Adipocyte (in vitro differentiated cells): ENCODE measurements around the gene KCNF1.

Source experiments
- DNase-seq: peaks from one replicate; pipeline ENCODE4 v3.0.0-alpha.2; 2015; ENCODE audit warnings: low read depth
- H3K27me3 ChIP-seq: replicated peaks from 2 replicates; pipeline ENCODE4 v1.7.0; 2013; ENCODE audit warnings: mild to moderate bottlenecking, low read length, moderate library complexity; ENCODE audit not compliant: control insufficient read depth, insufficient read depth
- H3K36me3 ChIP-seq: 2 replicates; pipeline ENCODE4 v1.7.0; 2013; ENCODE audit warnings: low read length, mild to moderate bottlenecking, moderate library complexity; ENCODE audit not compliant: control insufficient read depth, insufficient read depth, severe bottlenecking
- H3K4me1 ChIP-seq: 2 replicates; pipeline ENCODE4 v1.7.0; 2013; ENCODE audit warnings: mild to moderate bottlenecking, low read length, moderate library complexity; ENCODE audit not compliant: control insufficient read depth, insufficient read depth
- H3K4me3 ChIP-seq: 2 replicates; pipeline ENCODE4 v1.7.0; 2013; ENCODE audit warnings: mild to moderate bottlenecking, low read length, moderate library complexity
- H3K9ac ChIP-seq: 2 replicates; pipeline ENCODE4 v1.7.0; 2013; ENCODE audit warnings: mild to moderate bottlenecking, low read length, moderate library complexity
- H3K9me3 ChIP-seq: 2 replicates; pipeline ENCODE4 v1.7.0; 2013; ENCODE audit warnings: mild to moderate bottlenecking, low read length, moderate library complexity; ENCODE audit not compliant: control insufficient read depth

The KCNF1 gene

GRCh38 chr2:10924441-10924840, 12.7 kb downstream of the KCNF1 start:
- DNase-seq = peak; percentile 36
- Histone ChIP-seq H3K4me1 (no peaks in the 10 kb centered on the region), H3K36me3 (no peaks in the 10 kb centered on the region), H3K9ac (no peak overlapping the region), H3K4me3 (no peak overlapping the region), H3K9me3 (no peaks in the 10 kb centered on the region), H3K27me3 (peaks cover 58% of the 10 kb centered on the region)

- H3K4me3 ChIP-seq = no peak overlapping the region
- H3K9me3 ChIP-seq = no peaks in the 10 kb centered on the region
- H3K9ac ChIP-seq = no peak overlapping the region
- no peaks in the 10 kb centered on the region for H3K36me3 ChIP-seq
- H3K27me3 ChIP-seq = peaks cover 58% of the 10 kb centered on the region
- no peaks in the 10 kb centered on the region for H3K4me1 ChIP-seq
- no peak for DNase-seq
Measured at GRCh38 chr2:10924859-10925258, 13.1 kb downstream of the KCNF1 start.

- peaks cover 58% of the 10 kb centered on the region for H3K27me3 ChIP-seq
- peaks cover 6% of the 10 kb centered on the region for H3K4me1 ChIP-seq
- no peaks in the 10 kb centered on the region for H3K9me3 ChIP-seq
- DNase-seq = no peak
- no peaks in the 10 kb centered on the region for H3K36me3 ChIP-seq
- H3K9ac ChIP-seq = no peak overlapping the region
- H3K4me3 ChIP-seq = no peak overlapping the region
Measured at GRCh38 chr2:10926191-10926820, 14.6 kb downstream of the KCNF1 start.

GRCh38 chr2:10930721-10931516, 19.2 kb downstream of the KCNF1 start:
- peak; percentile 30 for DNase-seq
- Histone ChIP-seq H3K4me3 (no peak overlapping the region), H3K4me1 (peaks cover 21% of the 10 kb centered on the region), H3K9me3 (no peaks in the 10 kb centered on the region), H3K9ac (no peak overlapping the region), H3K27me3 (peaks cover 18% of the 10 kb centered on the region), H3K36me3 (no peaks in the 10 kb centered on the region)

- no peaks in the 10 kb centered on the region for H3K9me3 ChIP-seq
- no peaks in the 10 kb centered on the region for H3K36me3 ChIP-seq
- DNase-seq = no peak
- peaks cover 9% of the 10 kb centered on the region for H3K27me3 ChIP-seq
- no peak overlapping the region for H3K9ac ChIP-seq
- H3K4me1 ChIP-seq = peaks cover 26% of the 10 kb centered on the region
- no peak overlapping the region for H3K4me3 ChIP-seq
Measured at GRCh38 chr2:10931710-10932255, 20.0 kb downstream of the KCNF1 start.

GRCh38 chr2:10932345-10933151, 20.8 kb downstream of the KCNF1 start:
- no peak for DNase-seq
- Histone ChIP-seq H3K4me1 (peaks cover 26% of the 10 kb centered on the region), H3K4me3 (no peak overlapping the region), H3K9me3 (no peaks in the 10 kb centered on the region), H3K36me3 (no peaks in the 10 kb centered on the region), H3K27me3 (peaks cover 3% of the 10 kb centered on the region), H3K9ac (no peak overlapping the region)

- Histone ChIP-seq H3K9ac (no peak overlapping the region), H3K27me3 (peaks cover 3% of the 10 kb centered on the region), H3K9me3 (peaks cover 3% of the 10 kb centered on the region), H3K4me3 (no peak overlapping the region), H3K36me3 (no peaks in the 10 kb centered on the region), H3K4me1 (peaks cover 26% of the 10 kb centered on the region)
- no peak for DNase-seq
Measured at GRCh38 chr2:10933700-10934225, 22.0 kb downstream of the KCNF1 start.

GRCh38 chr2:10934308-10934978, 22.7 kb downstream of the KCNF1 start:
- no peak for DNase-seq
- no peaks in the 10 kb centered on the region for H3K36me3 ChIP-seq
- peaks cover 3% of the 10 kb centered on the region for H3K27me3 ChIP-seq
- peaks cover 26% of the 10 kb centered on the region for H3K4me1 ChIP-seq
- no peak overlapping the region for H3K4me3 ChIP-seq
- H3K9ac ChIP-seq = no peak overlapping the region
- H3K9me3 ChIP-seq = peaks cover 10% of the 10 kb centered on the region

- H3K9me3 ChIP-seq = peaks cover 15% of the 10 kb centered on the region
- H3K36me3 ChIP-seq = no peaks in the 10 kb centered on the region
- H3K27me3 ChIP-seq = peaks cover 3% of the 10 kb centered on the region
- peaks cover 26% of the 10 kb centered on the region for H3K4me1 ChIP-seq
- H3K9ac ChIP-seq = no peak overlapping the region
- no peak overlapping the region for H3K4me3 ChIP-seq
- DNase-seq = no peak
Measured at GRCh38 chr2:10934979-10935350, 23.2 kb downstream of the KCNF1 start.

GRCh38 chr2:10935366-10935918, 23.7 kb downstream of the KCNF1 start:
- Histone ChIP-seq H3K4me3 (no peak overlapping the region), H3K4me1 (peaks cover 26% of the 10 kb centered on the region), H3K27me3 (no peaks in the 10 kb centered on the region), H3K9ac (no peak overlapping the region), H3K36me3 (no peaks in the 10 kb centered on the region), H3K9me3 (peaks cover 20% of the 10 kb centered on the region)
- no peak for DNase-seq
